Measurements from ENCODE around the gene ZMIZ1.

The ZMIZ1 gene

DNA sequence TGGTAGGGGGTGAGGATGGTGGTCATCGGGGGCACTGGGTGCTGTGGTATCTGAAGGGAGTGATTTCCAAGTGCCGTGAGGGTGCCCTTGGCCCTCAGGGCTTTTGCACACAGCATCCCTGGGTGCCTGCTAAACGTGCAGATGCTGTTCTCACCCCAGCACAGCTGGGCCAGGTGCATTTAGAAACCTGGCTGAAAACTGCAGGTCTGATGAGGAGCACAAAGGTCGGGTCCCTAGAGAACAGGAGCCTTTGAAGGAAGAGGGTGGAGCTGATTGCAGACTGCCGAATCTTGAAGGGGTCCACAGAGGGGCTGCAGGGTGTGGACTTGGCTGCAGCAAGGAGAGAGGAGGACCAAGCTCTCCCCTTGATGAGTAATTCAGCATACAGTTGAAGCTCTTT lies 32.0 kb downstream of the ZMIZ1 start:
- DNase-seq = no peak

GRCh38 chr10:79101560-79102497 lies 33.1 kb downstream of the ZMIZ1 start:
- DNase-seq = no peak

DNA sequence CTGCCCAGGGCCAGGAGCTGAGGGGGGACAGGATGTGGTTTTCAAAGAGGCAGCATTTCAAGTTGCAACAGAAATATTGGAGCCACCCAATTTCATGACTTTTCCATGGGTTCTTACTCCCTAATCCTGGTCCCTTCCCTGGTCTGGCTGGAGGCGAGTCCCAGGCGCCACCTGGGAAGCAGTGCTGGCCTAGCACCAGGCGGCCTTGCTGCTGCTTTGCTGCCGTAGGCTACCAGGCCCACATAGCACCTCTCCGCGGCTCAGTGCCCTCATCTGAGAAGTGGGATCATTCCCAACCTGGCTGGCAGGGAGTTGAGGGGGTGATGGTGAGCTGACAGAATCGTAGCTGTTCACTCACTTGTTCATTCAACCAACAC lies 33.7 kb downstream of the ZMIZ1 start:
- DNase-seq = no peak

GRCh38 chr10:79103129-79103528 lies 34.4 kb downstream of the ZMIZ1 start:
- no peak for DNase-seq

DNA sequence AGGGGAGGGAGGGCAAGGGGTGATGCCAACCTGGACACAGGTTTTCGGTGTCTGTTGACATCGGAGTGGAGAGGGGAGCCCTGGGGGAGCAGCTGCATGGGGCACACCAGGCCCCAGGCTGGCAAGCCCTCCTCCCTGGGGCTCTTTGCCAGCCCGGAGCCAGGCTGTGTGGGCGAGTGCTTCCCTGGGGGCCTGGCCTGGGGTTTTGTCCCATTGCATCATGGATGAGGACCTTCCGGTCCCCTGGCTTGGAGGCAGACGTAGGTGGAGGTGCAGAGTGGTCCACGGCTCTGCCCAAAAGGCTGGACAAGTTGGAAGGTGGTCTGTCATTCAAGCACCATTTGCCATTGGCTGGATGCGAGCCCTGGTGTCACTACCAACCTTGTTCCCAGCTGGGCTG lies 34.8 kb downstream of the ZMIZ1 start:
- DNase-seq = no peak

- DNase-seq = no peak
These were observed 36.5 kb downstream of the ZMIZ1 start for GRCh38 chr10:79105150-79105739.

GRCh38 chr10:79105818-79106217 lies 37.1 kb downstream of the ZMIZ1 start:
- DNase-seq = no peak

DNA sequence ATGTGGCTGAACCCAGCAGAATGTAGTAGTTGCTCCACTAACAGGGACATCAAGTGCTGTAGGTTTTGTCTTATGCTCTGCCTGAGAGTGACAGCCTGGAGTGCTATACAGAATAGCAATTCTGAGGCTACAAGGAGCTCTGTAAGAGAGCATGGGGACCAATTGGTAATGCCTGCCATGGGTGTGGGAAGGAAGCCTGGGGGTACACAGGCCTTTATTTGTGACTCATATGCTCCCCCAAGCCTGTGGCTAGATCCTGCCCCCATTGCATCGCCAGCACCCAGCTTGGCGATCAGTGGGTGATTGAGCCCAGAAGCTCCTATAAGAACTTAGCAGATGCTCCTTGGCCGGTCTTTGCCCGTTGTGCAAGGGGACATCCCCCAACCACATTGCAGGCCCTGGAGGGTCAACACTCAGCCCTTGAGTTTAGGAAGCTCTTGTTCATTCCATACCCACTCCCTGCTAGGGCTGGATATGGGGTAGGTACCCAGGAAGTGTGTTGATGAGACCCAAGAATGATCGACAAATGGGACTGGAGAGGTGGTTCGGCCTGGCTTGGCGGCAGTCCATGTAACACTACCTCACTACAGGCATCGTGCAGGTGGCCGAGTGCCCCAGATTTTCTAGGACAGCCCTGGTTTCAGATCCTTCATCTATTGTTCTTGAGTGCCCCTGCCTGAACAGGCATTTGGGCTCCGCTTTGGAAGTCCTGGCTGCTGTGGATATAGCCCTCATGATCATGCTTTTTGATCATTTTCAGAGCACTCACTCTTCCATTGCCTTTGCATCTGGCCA lies 37.7 kb downstream of the ZMIZ1 start:
- no peak for DNase-seq

DNA sequence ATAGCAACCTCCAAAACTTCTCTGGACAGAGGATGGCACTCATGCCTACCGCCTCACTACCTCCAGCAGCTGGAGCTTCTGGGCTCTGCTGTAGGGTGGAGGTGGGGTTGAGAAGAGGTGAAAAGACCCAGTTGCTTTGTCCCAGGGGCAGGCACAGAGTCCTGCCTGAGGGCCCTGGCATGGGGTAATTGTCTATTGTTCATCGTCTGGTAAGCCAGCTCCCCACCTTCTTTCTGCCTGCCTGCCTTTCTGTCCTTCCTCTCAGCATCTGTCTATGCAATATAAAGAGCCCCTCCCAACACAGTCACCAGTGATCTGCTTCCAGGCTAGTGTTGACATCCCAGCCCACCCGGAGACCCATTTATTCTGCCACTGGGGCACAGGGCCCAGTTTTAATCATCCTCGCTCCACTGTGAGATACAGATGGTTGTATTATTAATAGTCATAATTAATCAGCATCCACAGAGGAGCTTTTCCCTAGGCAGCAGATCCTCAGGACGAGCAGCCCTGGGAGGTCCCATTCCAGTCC lies 39.0 kb downstream of the ZMIZ1 start:
- no peak for DNase-seq

GRCh38 chr10:79108728-79109127 lies 40.0 kb downstream of the ZMIZ1 start:
- DNase-seq = no peak

DNA sequence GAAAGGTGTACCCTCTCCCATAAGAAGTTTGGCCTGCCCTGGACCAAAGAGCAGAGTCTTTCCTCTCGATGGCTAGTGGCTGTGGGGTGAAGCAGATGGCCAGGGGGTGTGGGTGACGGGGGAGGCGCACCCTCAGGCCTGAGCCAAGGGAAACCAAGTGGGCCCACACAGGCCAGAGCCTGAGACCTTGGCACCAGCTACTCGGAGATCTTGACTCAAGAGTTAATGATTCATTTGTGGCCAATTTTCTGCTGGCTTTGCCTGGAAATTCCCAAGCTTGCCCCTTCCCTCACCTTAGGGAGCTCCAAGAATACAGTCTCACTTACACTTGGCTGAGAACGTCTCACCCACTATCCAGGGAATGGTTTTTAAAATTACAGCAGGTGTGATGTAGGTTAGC lies 42.7 kb downstream of the ZMIZ1 start:
- no peak for DNase-seq

DNA sequence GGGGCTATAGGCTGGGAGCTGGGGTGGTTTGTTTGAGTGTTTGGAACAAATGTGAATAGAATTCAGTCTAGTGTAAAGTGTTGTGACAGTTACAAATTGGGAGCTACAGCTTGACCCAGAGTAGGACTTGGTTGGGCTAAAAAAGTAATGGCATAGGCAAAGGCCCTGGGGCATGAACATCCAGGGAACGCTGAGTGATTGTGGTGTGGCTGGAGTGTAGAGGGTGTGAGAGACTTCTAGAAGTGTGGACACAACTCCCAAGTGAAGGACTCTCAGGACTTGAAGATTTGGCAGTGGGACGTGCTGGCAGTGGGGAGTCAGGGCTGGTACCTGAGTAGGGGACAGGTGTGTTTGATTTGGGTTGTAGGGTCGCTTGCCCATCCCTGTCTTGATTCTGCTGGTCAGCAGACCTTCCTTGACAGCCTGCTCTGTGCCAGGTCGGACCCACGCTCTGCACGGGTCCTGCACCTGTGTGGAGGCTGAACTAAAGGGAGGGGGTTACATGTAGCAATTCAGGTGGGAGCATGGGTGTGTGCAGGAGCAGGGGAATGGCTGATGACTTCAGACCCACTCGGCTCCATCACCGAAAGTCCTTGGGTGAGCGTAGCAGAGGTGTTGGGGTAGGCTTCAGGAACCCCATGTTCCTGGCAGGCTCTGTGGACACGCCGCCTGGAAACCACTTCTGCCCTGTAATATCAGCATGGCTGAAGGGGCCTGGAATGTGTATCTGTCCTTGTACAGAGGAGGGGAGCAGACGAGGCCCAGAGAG lies 43.3 kb downstream of the ZMIZ1 start:
- no peak for DNase-seq

DNA sequence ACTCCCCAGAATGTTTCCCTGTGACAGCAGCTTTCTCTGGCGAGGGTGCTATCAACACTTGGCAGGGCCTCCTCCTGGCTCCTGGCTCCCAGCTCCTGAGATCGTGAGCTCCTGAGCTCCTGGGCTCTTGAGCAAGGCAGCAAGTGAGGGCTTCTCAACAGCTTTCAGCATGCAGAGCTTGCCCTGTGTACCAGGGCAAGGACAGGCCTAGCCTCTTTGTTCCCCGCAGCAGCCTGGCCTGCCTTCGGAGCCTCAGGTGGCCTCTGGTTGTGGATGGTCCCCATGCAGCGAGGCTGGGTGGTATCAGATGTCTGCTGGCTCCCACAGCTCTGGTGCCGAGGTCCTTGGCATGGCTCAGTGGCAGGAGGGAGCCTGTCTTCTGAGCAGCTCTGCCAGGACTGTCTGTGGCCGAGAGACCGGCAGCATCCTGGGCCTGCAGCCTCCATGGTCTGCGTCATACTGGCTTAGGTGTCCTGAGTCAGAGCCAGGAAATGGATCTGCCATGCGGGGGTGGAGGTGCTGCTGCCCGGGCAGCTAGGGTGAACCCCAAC lies 44.2 kb downstream of the ZMIZ1 start:
- no peak for DNase-seq

- DNase-seq = no peak
These were observed 45.1 kb downstream of the ZMIZ1 start for GRCh38 chr10:79113827-79114226.

DNA sequence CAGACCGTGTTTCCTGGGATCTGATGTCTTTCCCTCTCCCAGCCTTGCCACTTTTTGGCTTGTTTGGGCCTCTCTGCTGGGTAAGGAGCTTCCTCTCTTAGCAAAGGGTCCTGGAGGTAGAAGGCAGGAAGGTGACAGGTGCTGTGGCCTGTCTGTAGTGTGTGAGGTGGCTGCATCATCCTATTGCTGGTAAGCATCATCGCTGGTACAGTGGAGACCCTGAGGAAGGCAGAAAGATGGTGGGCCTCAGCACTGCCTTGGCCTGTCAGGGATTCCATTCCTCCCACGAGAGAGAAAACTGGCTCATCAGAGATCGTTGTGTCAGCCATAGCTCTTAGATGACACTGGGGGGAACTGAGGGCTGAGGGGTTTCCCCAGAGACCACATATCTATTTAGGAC lies 46.5 kb downstream of the ZMIZ1 start:
- no peak for DNase-seq

GRCh38 chr10:79116368-79116767 lies 47.6 kb downstream of the ZMIZ1 start:
- no peak for DNase-seq

DNA sequence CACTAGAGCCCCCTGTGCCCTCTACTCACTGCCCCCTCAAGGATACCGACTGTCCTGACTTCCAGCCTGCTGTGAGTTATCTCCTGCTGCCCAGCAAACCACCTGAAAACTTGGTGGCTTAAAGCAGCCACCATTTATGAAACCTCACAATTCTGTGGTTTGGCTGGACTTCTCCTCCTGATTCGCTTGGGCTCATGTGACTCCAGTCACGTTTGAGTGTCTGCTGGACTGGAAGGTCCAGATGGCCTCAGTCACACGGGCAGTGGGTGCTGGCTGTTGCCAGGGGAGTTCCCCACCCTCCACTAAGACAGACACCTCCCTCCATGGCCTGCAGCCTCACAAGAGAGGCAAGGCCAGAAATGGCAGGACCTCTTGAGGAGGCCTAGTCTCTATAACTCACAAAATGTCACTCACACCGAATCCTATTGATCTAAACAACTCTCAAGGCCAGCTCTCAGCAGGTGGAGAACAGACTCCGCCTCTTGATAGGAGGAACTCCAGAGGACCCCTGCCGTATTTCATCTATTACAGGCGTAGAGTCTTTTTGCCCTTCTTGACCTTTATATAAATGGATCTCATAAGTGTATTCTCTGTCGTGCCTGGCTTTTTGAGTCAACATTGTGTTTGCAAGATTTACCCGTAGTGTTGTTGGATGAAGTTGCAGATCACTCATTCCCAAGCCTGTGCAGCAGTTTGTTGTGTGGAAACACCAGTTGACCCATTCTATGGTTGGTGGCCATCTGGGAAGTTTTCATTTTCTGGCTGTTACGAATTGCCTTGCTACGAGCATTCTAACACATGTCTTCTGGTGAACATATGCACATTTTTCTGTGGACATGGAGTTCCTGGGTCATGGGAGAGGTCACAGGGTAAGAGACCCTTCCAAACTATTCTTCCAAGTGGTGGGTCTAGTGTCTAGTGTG lies 48.3 kb downstream of the ZMIZ1 start:
- peak; percentile 65 to 81 for DNase-seq

GRCh38 chr10:79118286-79119202 lies 49.8 kb downstream of the ZMIZ1 start:
- DNase-seq = no peak

GRCh38 chr10:79119306-79119705 lies 50.5 kb downstream of the ZMIZ1 start:
- no peak for DNase-seq

- DNase-seq = no peak
These were observed 54.8 kb downstream of the ZMIZ1 start for GRCh38 chr10:79123547-79123963.

All from inflammatory macrophage treated with lipopolysaccharide for 1 hour (primary cell).